MCF 10A (cell line): Measurements from ENCODE around the gene NLGN4X. TPM values are rescaled to one million over a fixed set of nuclear protein-coding genes. Genes with fewer than 3 reads are reported as not detected.

Source experiments
- BruUV-seq: library from RNA; stranded (reverse); fragments of 400-500 nt; replicated peaks from 2 replicates; lab custom pipeline; 2021; lab: Mats Ljungman, UMichigan
- CTCF ChIA-PET: fragments of 300-600 bp; sonication (Branson Sonifier 250); formaldehyde crosslinking; extraction: SDS; loops from one replicate; lab custom pipeline; 2021; ENCODE audit warnings: antibody characterized with exemption, inconsistent platforms; lab: Yijun Ruan, JAX
- POLR2A ChIA-PET: fragments of 300-600, 350-650 bp; sonication (Branson Sonifier 250); formaldehyde crosslinking; extraction: SDS; loops from one replicate; lab custom pipeline; 2020; ENCODE audit warnings: antibody characterized with exemption, inconsistent platforms; lab: Yijun Ruan, JAX
- DNase-seq: peaks from one replicate; pipeline ENCODE4 v3.0.0-alpha.2; 2018; ENCODE audit not compliant: unreplicated experiment
- H3K27ac Mint-ChIP-seq: one replicate; pipeline ENCODE4 v1.8.0; 2022; ENCODE audit warnings: mild to moderate bottlenecking, low read depth, mixed read lengths; ENCODE audit not compliant: unreplicated experiment
- H3K27me3 Mint-ChIP-seq: one replicate; pipeline ENCODE4 v1.8.0; 2022; ENCODE audit warnings: mixed read lengths; ENCODE audit not compliant: insufficient read depth, unreplicated experiment
- H3K36me3 Mint-ChIP-seq: one replicate; pipeline ENCODE4 v1.8.0; 2022; ENCODE audit warnings: mild to moderate bottlenecking, moderate library complexity, mixed read lengths; ENCODE audit not compliant: insufficient read depth, unreplicated experiment
- H3K4me1 Mint-ChIP-seq: one replicate; pipeline ENCODE4 v1.8.0; 2022; ENCODE audit warnings: mixed read lengths; ENCODE audit not compliant: insufficient read depth, unreplicated experiment
- H3K4me3 Mint-ChIP-seq: one replicate; pipeline ENCODE4 v1.8.0; 2022; ENCODE audit warnings: mild to moderate bottlenecking, moderate library complexity, mixed read lengths; ENCODE audit not compliant: unreplicated experiment
- H3K9me3 Mint-ChIP-seq: one replicate; pipeline ENCODE4 v1.8.0; 2022; ENCODE audit warnings: mixed read lengths; ENCODE audit not compliant: unreplicated experiment
- CTCF ChIP-seq: fragments of 200-600 bp; IDR thresholded peaks from one replicate; pipeline ENCODE4 v1.8.0; 2022; ENCODE audit warnings: antibody characterized with exemption, mild to moderate bottlenecking; ENCODE audit not compliant: unreplicated experiment
- intact Hi-C: fragments of 100-400 bp; cut with micrococcal nuclease; formaldehyde crosslinking; loops from 2 replicates; pipeline ENCODE4 v1.14.1; 2022
- total RNA-seq: library from RNA; stranded (reverse); gene quantifications from 2 replicates; pipeline ENCODE4 v1.2.3, GENCODE V29; 2022

Gene NLGN4X
- total RNA-seq, 1 experiment from 2014 or later, result 1.6 TPM

GRCh38 chrX:6169407-6169806 is 59.3 kb downstream of the NLGN4X start:
- Mint-ChIP-seq H3K27ac (no peak overlapping the region), H3K4me1 (no peaks in the 10 kb centered on the region), H3K4me3 (no peak overlapping the region), H3K9me3 (peaks cover 8% of the 10 kb centered on the region), H3K36me3 (peaks cover 9% of the 10 kb centered on the region), H3K27me3 (no peaks in the 10 kb centered on the region)
- no TSS peak for BruUV-seq
- DNase-seq, result no peak
- intact Hi-C loops, result no loop called here
- no peak for TF ChIP-seq CTCF
- ChIA-PET POLR2A (no interaction called here), CTCF (interaction anchor here (0.6 kb wide), 1 partner anchor 20 kb away, joined by 3 read pairs; no protein-coding TSS in a partner anchor)

- DNase-seq, result no peak
- H3K4me1 Mint-ChIP-seq, result no peaks in the 10 kb centered on the region
- intact Hi-C loops, result no loop called here
- no peak overlapping the region for H3K27ac Mint-ChIP-seq
- H3K4me3 Mint-ChIP-seq, result no peak overlapping the region
- BruUV-seq, result no TSS peak
- H3K27me3 Mint-ChIP-seq, result no peaks in the 10 kb centered on the region
- CTCF ChIA-PET, result no interaction called here
- no peak for TF ChIP-seq CTCF
- H3K36me3 Mint-ChIP-seq, result no peaks in the 10 kb centered on the region
- H3K9me3 Mint-ChIP-seq, result no peaks in the 10 kb centered on the region
- POLR2A ChIA-PET, result no interaction called here
Observed at GRCh38 chrX:6163721-6164120, 64.9 kb downstream of the NLGN4X start.

- H3K36me3 Mint-ChIP-seq, result no peaks in the 10 kb centered on the region
- no peak overlapping the region for H3K27ac Mint-ChIP-seq
- BruUV-seq, result no TSS peak
- intact Hi-C loops, result no loop called here
- DNase-seq, result no peak
- H3K9me3 Mint-ChIP-seq, result no peaks in the 10 kb centered on the region
- POLR2A ChIA-PET, result no interaction called here
- no peaks in the 10 kb centered on the region for H3K4me1 Mint-ChIP-seq
- no peaks in the 10 kb centered on the region for H3K27me3 Mint-ChIP-seq
- TF ChIP-seq CTCF, result no peak
- CTCF ChIA-PET, result no interaction called here
- no peak overlapping the region for H3K4me3 Mint-ChIP-seq
Observed at GRCh38 chrX:6159468-6159867, 69.2 kb downstream of the NLGN4X start.

GRCh38 chrX:6151971-6152370 is 76.7 kb downstream of the NLGN4X start:
- Mint-ChIP-seq H3K9me3 (peaks cover 8% of the 10 kb centered on the region), H3K4me1 (no peaks in the 10 kb centered on the region), H3K27me3 (no peaks in the 10 kb centered on the region), H3K36me3 (no peaks in the 10 kb centered on the region), H3K4me3 (no peak overlapping the region), H3K27ac (no peak overlapping the region)
- intact Hi-C loops, result no loop called here
- no peak for DNase-seq
- no TSS peak for BruUV-seq
- ChIA-PET POLR2A (no interaction called here), CTCF (no interaction called here)
- TF ChIP-seq CTCF, result no peak
